HCT116 (cell line): ENCODE data around the gene LTBP1. TPM values are rescaled to one million over a fixed set of nuclear protein-coding genes. Genes with fewer than 3 reads are reported as not detected.

Source experiments
- ATAC-seq: fragments of 200-7000 bp; cut with Tn5 transposase; 2 replicates; pipeline ENCODE4 v1.9.1; 2020; ENCODE audit warnings: mild to moderate bottlenecking, moderate library complexity
- BruUV-seq: library from RNA; stranded (reverse); fragments of 400-500 nt; replicated peaks from 2 replicates; lab custom pipeline; 2021; lab: Mats Ljungman, UMichigan
- CTCF ChIA-PET: fragments of 300-600 bp; sonication (Branson Sonifier 250); formaldehyde crosslinking; loops from one replicate; lab custom pipeline; 2021; ENCODE audit warnings: antibody characterized with exemption; lab: Charles Lee
- POLR2A ChIA-PET: fragments of 300-600, 350-600 bp; sonication (Branson Sonifier 250); formaldehyde crosslinking; loops from one replicate; lab custom pipeline; 2021; ENCODE audit warnings: antibody characterized with exemption; lab: Charles Lee
- RAD21 ChIA-PET, 2 experiments: fragments of 300-600 bp; sonication (Branson Sonifier 250); formaldehyde crosslinking; loops; one replicate each; lab custom pipeline; 2023; ENCODE audit warnings: low total read pairs in 2 of 2; ENCODE audit not compliant: uncharacterized antibody in 2 of 2, unreplicated experiment in 2 of 2, low non-redundant PET in 1 of 2; lab: Charles Lee
- DNase-seq: peaks from one replicate; pipeline ENCODE4 v3.0.0-alpha.2; 2010; ENCODE audit warnings: low read depth, low spot score
- H2AFZ ChIP-seq: fragments of 200-600 bp; shearing (Covaris generic), sonication (generic); 2 replicates; pipeline ENCODE4 v1.6.1; 2017; ENCODE audit warnings: low read depth, mixed run types, mixed read lengths, antibody characterized with exemption, low read length; ENCODE audit not compliant: poor library complexity, severe bottlenecking
- H3K27ac ChIP-seq: 2 replicates; pipeline ENCODE4 v1.5.1; 2012; ENCODE audit warnings: low read depth, low read length
- H3K27me3 ChIP-seq: fragments of 200-600 bp; sonication (generic); 2 replicates; pipeline ENCODE4 v1.6.1; 2016; ENCODE audit warnings: mixed run types, low read length, mixed read lengths; ENCODE audit not compliant: insufficient read depth
- H3K36me3 ChIP-seq, 2 experiments: fragments of 200-500 bp in 1 of 2; fragments of 200-600 bp in 1 of 2; sonication (Bioruptor generic) in 1 of 2; sonication (generic) in 1 of 2; 2 replicates each; pipeline versions ENCODE4 v1.5.1 to v1.6.1; 2014 to 2016; ENCODE audit warnings: low read length in 2 of 2, inconsistent platforms in 1 of 2, mixed read lengths in 1 of 2, mixed run types in 1 of 2; ENCODE audit not compliant: insufficient read depth in 2 of 2, control insufficient read depth in 1 of 2
- H3K4me1 ChIP-seq, 2 experiments: fragments of 200-600 bp in 1 of 2; sonication (generic) in 1 of 2; 2 replicates each; pipeline versions ENCODE4 v1.5.1 to v1.6.1; 2012 to 2017; ENCODE audit warnings: low read length in 2 of 2, inconsistent platforms in 1 of 2, mild to moderate bottlenecking in 1 of 2, mixed read lengths in 1 of 2, mixed run types in 1 of 2, moderate library complexity in 1 of 2; ENCODE audit not compliant: insufficient read depth in 2 of 2, control insufficient read depth in 1 of 2
- H3K4me2 ChIP-seq: fragments of 200-600 bp; sonication (generic); 2 replicates; pipeline ENCODE4 v1.6.1; 2017; ENCODE audit warnings: mixed run types, low read length, mixed read lengths
- H3K4me3 ChIP-seq, 2 experiments: fragments of 200-600 bp in 1 of 2; sonication (generic) in 1 of 2; replicated peaks in 1 of 2; 2 replicates each; pipeline ENCODE4 v1.5.1; 2011 to 2016; ENCODE audit warnings: low read length in 2 of 2, control low read depth in 1 of 2, low read depth in 1 of 2, mild to moderate bottlenecking in 1 of 2, mixed read lengths in 1 of 2, mixed run types in 1 of 2
- H3K79me2 ChIP-seq: fragments of 200-600 bp; sonication (generic); 2 replicates; pipeline ENCODE4 v1.6.1; 2017; ENCODE audit warnings: mild to moderate bottlenecking, mixed run types, low read length, moderate library complexity, mixed read lengths; ENCODE audit not compliant: insufficient read depth
- H3K9ac ChIP-seq: fragments of 200-600 bp; sonication (generic); 2 replicates; pipeline ENCODE4 v1.6.1; 2016; ENCODE audit warnings: low read length, mixed read lengths
- H3K9me2 ChIP-seq: fragments of 200-600 bp; sonication (generic), shearing (Covaris generic); 2 replicates; pipeline ENCODE4 v1.6.1; 2017; ENCODE audit warnings: mixed run types, mild to moderate bottlenecking, moderate library complexity; ENCODE audit not compliant: insufficient read depth
- H3K9me3 ChIP-seq, 2 experiments: fragments of 200-500 bp in 1 of 2; fragments of 200-600 bp in 1 of 2; sonication (Bioruptor generic) in 1 of 2; sonication (generic) in 1 of 2; 2 replicates each; pipeline ENCODE4 v1.6.1; 2014 to 2017; ENCODE audit warnings: low read length in 2 of 2, mixed read lengths in 2 of 2, inconsistent platforms in 1 of 2, low read depth in 1 of 2, mild to moderate bottlenecking in 1 of 2, mixed run types in 1 of 2, moderate library complexity in 1 of 2; ENCODE audit not compliant: control insufficient read depth in 1 of 2, insufficient read depth in 1 of 2
- H4K20me1 ChIP-seq: fragments of 200-600 bp; sonication (generic), shearing (Covaris generic); 2 replicates; pipeline ENCODE4 v1.6.1; 2017; ENCODE audit warnings: mixed run types, mild to moderate bottlenecking, moderate library complexity; ENCODE audit not compliant: insufficient read depth
- ATF3 ChIP-seq: IDR thresholded peaks from 2 replicates; pipeline ENCODE4 v1.6.1; 2012
- CEBPB ChIP-seq: IDR thresholded peaks from 2 replicates; pipeline ENCODE4 v1.6.1; 2012; ENCODE audit warnings: low read depth
- CTCF ChIP-seq, 3 experiments: fragments of 200-600 bp in 1 of 3; sonication (generic) in 1 of 3; IDR thresholded peaks in 2 of 3; conservative IDR thresholded peaks in 1 of 3; 2 replicates each; pipeline ENCODE4 v1.5.1; 2012 to 2017; ENCODE audit warnings: low read depth in 2 of 3, low read length in 2 of 3, antibody characterized with exemption in 1 of 3, borderline replicate concordance in 1 of 3, control low read depth in 1 of 3, mild to moderate bottlenecking in 1 of 3, mixed read lengths in 1 of 3, mixed run types in 1 of 3, moderate library complexity in 1 of 3; ENCODE audit not compliant: insufficient read depth in 1 of 3
- EGR1 ChIP-seq: IDR thresholded peaks from 2 replicates; pipeline ENCODE4 v1.6.1; 2012; ENCODE audit warnings: low read depth
- EZH2 ChIP-seq: fragments of 200-600 bp; sonication (generic); IDR thresholded peaks from 2 replicates; pipeline ENCODE4 v1.6.1; 2017; ENCODE audit warnings: antibody characterized with exemption, mixed run types
- FOSL1 ChIP-seq: IDR thresholded peaks from 2 replicates; pipeline ENCODE4 v1.6.1; 2012; ENCODE audit warnings: low read depth
- JUND ChIP-seq: IDR thresholded peaks from 2 replicates; pipeline ENCODE4 v1.6.1; 2012
- MAX ChIP-seq: IDR thresholded peaks from 2 replicates; pipeline ENCODE4 v1.6.1; 2012
- POLR2A ChIP-seq: IDR thresholded peaks from 2 replicates; pipeline ENCODE4 v1.7.0; 2011; ENCODE audit warnings: borderline replicate concordance; ENCODE audit not compliant: insufficient read depth, insufficient read length; ENCODE audit errors: extremely low read depth
- POLR2AphosphoS5 ChIP-seq: IDR thresholded peaks from 2 replicates; pipeline ENCODE4 v1.6.1; 2011; ENCODE audit warnings: mild to moderate bottlenecking, low read depth, low read length, moderate library complexity
- RAD21 ChIP-seq: IDR thresholded peaks from 2 replicates; pipeline ENCODE4 v1.6.1; 2012; ENCODE audit warnings: low read depth, mild to moderate bottlenecking
- SP1 ChIP-seq: IDR thresholded peaks from 2 replicates; pipeline ENCODE4 v1.6.1; 2012; ENCODE audit warnings: low read depth
- TCF7L2 ChIP-seq: IDR thresholded peaks from 2 replicates; pipeline ENCODE4 v1.7.0; 2011; ENCODE audit warnings: borderline replicate concordance, inconsistent platforms; ENCODE audit not compliant: insufficient read depth, insufficient read length; ENCODE audit errors: extremely low read depth
- YY1 ChIP-seq: IDR thresholded peaks from 2 replicates; pipeline ENCODE4 v1.6.1; 2011; ENCODE audit warnings: low read length, low read depth, moderate library complexity, mild to moderate bottlenecking; ENCODE audit not compliant: insufficient replicate concordance; ENCODE audit errors: extremely low read depth
- ZBTB33 ChIP-seq: IDR thresholded peaks from 2 replicates; pipeline ENCODE4 v1.6.1; 2011; ENCODE audit warnings: mild to moderate bottlenecking, low read length, moderate library complexity; ENCODE audit not compliant: insufficient replicate concordance; ENCODE audit errors: extremely low read depth
- ZFX ChIP-seq: fragments of 450-650 bp; IDR thresholded peaks from 2 replicates; pipeline ENCODE4 v1.6.1; 2017
- ZNF274 ChIP-seq: fragments of 200-500 bp; sonication (Bioruptor generic); IDR thresholded peaks from 2 replicates; pipeline ENCODE4 v1.6.1; 2014; ENCODE audit warnings: mild to moderate bottlenecking, low read depth, low read length, inconsistent platforms
- intact Hi-C: fragments of 100-400 bp; cut with micrococcal nuclease; formaldehyde crosslinking; loops from 2 replicates; pipeline ENCODE4 v1.10.0; 2022
- total RNA-seq: library from RNA; stranded (reverse); gene quantifications from one replicate; pipeline ENCODE4 v1.2.1, GENCODE V29; 2021; ENCODE audit not compliant: unreplicated experiment

Gene LTBP1
- total RNA-seq, 1 experiment from 2014 or later, result 5.1 TPM

- no peak overlapping the region for H3K9ac ChIP-seq
- no peak overlapping the region for H3K4me3 ChIP-seq
- no peak overlapping the region for H3K27ac ChIP-seq
- ATAC-seq, result no peak
- H3K4me2 ChIP-seq, result peak overlapping the region; percentile 31
- H3K27me3 ChIP-seq, result no peaks in the 10 kb centered on the region
- DNase-seq, result no peak
- TF ChIP-seq JUND (peak; percentile 18; the same call in 1 of the 2 replicates), CTCF (IDR thresholded peaks at IDR 0.05 in 2 of 3, conservative IDR thresholded peaks at IDR 0.05 in 1 of 3; ENCODE audit: borderline replicate concordance in 1 of 3, insufficient read depth in 1 of 3, low read depth in 2 of 3, low read length in 2 of 3) (no peak), MAX (no peak), FOSL1 (peak; percentile 33; the same call in 1 of the 2 replicates), EZH2 (no peak), SP1 (0 out of 2 replicates have a peak, but pooled peaks have one; percentile 9)
- no peaks in the 10 kb centered on the region for H4K20me1 ChIP-seq
- no peaks in the 10 kb centered on the region for H3K9me2 ChIP-seq
- no peak overlapping the region for H2AFZ ChIP-seq
- CTCF ChIA-PET, result no interaction called here
- no peaks in the 10 kb centered on the region for H3K79me2 ChIP-seq
- no peaks in the 10 kb centered on the region for H3K9me3 ChIP-seq
- POLR2A ChIA-PET, result no interaction called here
- H3K4me1 ChIP-seq, result peaks cover 14 to 46% of the 10 kb centered on the region in 2 experiments
- BruUV-seq, result no TSS peak
- intact Hi-C loops, result no loop called here
- no peaks in the 10 kb centered on the region for H3K36me3 ChIP-seq
- RAD21 ChIA-PET, result no interaction called here
Observed at GRCh38 chr2:33073018-33073417, 126.3 kb downstream of the LTBP1 start.

GRCh38 chr2:33074197-33074596, 127.4 kb downstream of the LTBP1 start:
- H3K4me2 ChIP-seq, result no peak overlapping the region
- no peaks in the 10 kb centered on the region for H4K20me1 ChIP-seq
- no TSS peak for BruUV-seq
- H3K4me1 ChIP-seq, result peaks cover 13 to 34% of the 10 kb centered on the region in 2 experiments
- DNase-seq (no peak), ATAC-seq (no peak)
- ChIA-PET RAD21 (no interaction called here), POLR2A (no interaction called here), CTCF (interaction anchor here (0.7 kb wide), 1 partner anchor 322 kb away, joined by 3 read pairs; no protein-coding TSS in a partner anchor)
- no peaks in the 10 kb centered on the region for H3K36me3 ChIP-seq
- no peak overlapping the region for H3K27ac ChIP-seq
- intact Hi-C loops, result no loop called here
- no peak overlapping the region for H2AFZ ChIP-seq
- no peaks in the 10 kb centered on the region for H3K9me3 ChIP-seq
- no peaks in the 10 kb centered on the region for H3K79me2 ChIP-seq
- no peaks in the 10 kb centered on the region for H3K27me3 ChIP-seq
- no peak overlapping the region for H3K9ac ChIP-seq
- H3K4me3 ChIP-seq, result no peak overlapping the region
- H3K9me2 ChIP-seq, result no peaks in the 10 kb centered on the region
- TF ChIP-seq POLR2A (no peak), FOSL1 (no peak), ZFX (no peak), MAX (no peak), EZH2 (no peak), YY1 (no peak), EGR1 (no peak), SP1 (no peak), ZBTB33 (no peak), POLR2AphosphoS5 (no peak), CEBPB (no peak), ZNF274 (no peak), RAD21 (no peak), TCF7L2 (no peak), ATF3 (no peak)
